ENCODE data around the gene MAGOHB.

The MAGOHB gene

GRCh38 chr12:10557329-10557728, 56.1 kb downstream of the MAGOHB start:
- no peak for DNase-seq (ENCODE audit: low read depth, low spot score)
- Histone ChIP-seq H3K9ac (ENCODE audit: insufficient read length) (no peak overlapping the region), H3K36me3 (ENCODE audit: insufficient read depth, low read length) (no peaks in the 10 kb centered on the region), H3K27ac (no peak overlapping the region), H3K9me3 (ENCODE audit: low read depth, low read length) (no peaks in the 10 kb centered on the region), H3K4me3 (no peak overlapping the region)
- TF ChIP-seq POLR2AphosphoS5 (IDR thresholded peaks at IDR 0.05; ENCODE audit: borderline replicate concordance, low read depth, low read length) (no peak), EZH2 (IDR thresholded peaks at IDR 0.05) (no peak), FOXP2 (optimal IDR thresholded peaks at IDR 0.05; ENCODE audit: control extremely low read depth, extremely low read length, insufficient read depth) (no peak)

GRCh38 chr12:10554756-10555481, 58.5 kb downstream of the MAGOHB start:
- DNase-seq (ENCODE audit: low read depth, low spot score), result no peak
- H3K4me3 ChIP-seq, result no peak overlapping the region
- no peak for TF ChIP-seq POLR2AphosphoS5 (IDR thresholded peaks at IDR 0.05; ENCODE audit: borderline replicate concordance, low read depth, low read length)
- no peak for TF ChIP-seq EZH2 (IDR thresholded peaks at IDR 0.05)
- no peak for TF ChIP-seq FOXP2 (optimal IDR thresholded peaks at IDR 0.05; ENCODE audit: control extremely low read depth, extremely low read length, insufficient read depth)
- H3K27ac ChIP-seq, result no peak overlapping the region
- H3K36me3 ChIP-seq (ENCODE audit: insufficient read depth, low read length), result no peaks in the 10 kb centered on the region
- H3K9me3 ChIP-seq (ENCODE audit: low read depth, low read length), result no peaks in the 10 kb centered on the region
- H3K9ac ChIP-seq (ENCODE audit: insufficient read length), result no peak overlapping the region

DNA sequence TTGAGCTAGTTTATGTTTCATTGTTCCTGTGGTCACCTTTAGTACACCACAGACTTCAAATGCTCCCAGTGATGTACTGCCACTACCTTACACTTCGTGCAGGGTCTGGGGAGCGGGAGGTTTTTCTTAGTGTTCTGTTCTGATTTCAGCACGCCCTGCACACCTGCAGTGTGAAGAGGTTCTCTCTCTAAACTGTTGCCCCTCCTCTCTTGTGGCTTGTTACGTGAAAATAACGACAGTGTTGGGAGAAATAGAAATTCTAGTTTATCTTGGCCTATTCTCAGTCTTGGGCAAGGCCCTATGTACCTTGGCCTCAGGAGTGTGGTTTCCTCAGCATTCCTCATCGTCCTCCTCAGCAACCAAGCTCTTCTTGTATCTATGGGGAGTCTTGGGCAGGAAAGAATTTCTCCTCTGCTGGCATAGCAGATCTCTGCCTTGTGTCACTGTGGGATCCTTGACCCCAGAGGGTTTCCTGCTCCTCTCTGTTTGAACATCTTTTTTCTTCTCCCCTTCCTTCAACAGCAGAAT, 59.1 kb downstream of the MAGOHB start:
- Histone ChIP-seq H3K9ac (ENCODE audit: insufficient read length) (no peak overlapping the region), H3K9me3 (ENCODE audit: low read depth, low read length) (no peaks in the 10 kb centered on the region), H3K27ac (no peak overlapping the region), H3K36me3 (ENCODE audit: insufficient read depth, low read length) (no peaks in the 10 kb centered on the region), H3K4me3 (no peak overlapping the region)
- DNase-seq (ENCODE audit: low read depth, low spot score), result no peak
- TF ChIP-seq EZH2 (IDR thresholded peaks at IDR 0.05) (no peak), FOXP2 (optimal IDR thresholded peaks at IDR 0.05; ENCODE audit: control extremely low read depth, extremely low read length, insufficient read depth) (no peak), POLR2AphosphoS5 (IDR thresholded peaks at IDR 0.05; ENCODE audit: borderline replicate concordance, low read depth, low read length) (no peak)

Data from SK-N-MC (cell line).